Cardiac muscle cell (in vitro differentiated cells and primary cell): ENCODE results near the gene CFAP251. TPM values are rescaled to one million over a fixed set of nuclear protein-coding genes. Genes with fewer than 3 reads are reported as not detected.

ENCODE experiments used
- DNase-seq, 2 donors: peaks; one replicate each; pipeline versions ENCODE4 v3.0.0 to v3.0.0-alpha.2; 2010 to 2017; ENCODE audit warnings: low read depth in 1 of 2, low spot score in 1 of 2
- H3K27ac ChIP-seq: fragments of 200-600 bp; sonication (generic); 2 replicates; pipeline ENCODE4 v1.5.1; 2016
- H3K27me3 ChIP-seq: fragments of 200-600 bp; sonication (generic); 2 replicates; pipeline ENCODE4 v1.6.0; 2016; ENCODE audit warnings: control low read depth
- H3K36me3 ChIP-seq: fragments of 200-600 bp; sonication (generic); 2 replicates; pipeline ENCODE4 v1.5.1; 2016; ENCODE audit warnings: control low read depth
- H3K4me1 ChIP-seq: fragments of 200-600 bp; sonication (generic); 2 replicates; pipeline ENCODE4 v1.8.1; 2017; ENCODE audit warnings: low read depth, mild to moderate bottlenecking, mixed run types
- H3K4me3 ChIP-seq: fragments of 200-600 bp; sonication (generic); 2 replicates; pipeline ENCODE4 v1.5.1; 2016; ENCODE audit warnings: mild to moderate bottlenecking
- H3K9me3 ChIP-seq: fragments of 200-600 bp; sonication (generic); 2 replicates; pipeline ENCODE4 v1.5.1; 2017; ENCODE audit warnings: low read depth, mild to moderate bottlenecking, control low read depth
- polyA plus RNA-seq: library from polyadenylated mRNA; unstranded; fragments of >200 nt; fragmentation: Nextera tagmentation; extraction: Ambion mirVana; gene quantifications from 2 replicates; pipeline ENCODE4 v1.2.1, GENCODE V29; 2016
- total RNA-seq: library from RNA; depleted of rRNA; stranded (reverse); fragments of >200 nt; gene quantifications from 2 replicates; pipeline ENCODE4 v1.2.3, GENCODE V29; 2016
- TF ChIP-seq, protein P1 (sequence below): IDR thresholded peaks from 2 replicates; pipeline ENCODE4 v1.5.1; 2012; ENCODE audit warnings: low read depth, mild to moderate bottlenecking, low read length

The CFAP251 gene
- total and polyA plus RNA-seq, 2 experiments from 2014 or later, result 1.7 to 3.8 TPM

DNA sequence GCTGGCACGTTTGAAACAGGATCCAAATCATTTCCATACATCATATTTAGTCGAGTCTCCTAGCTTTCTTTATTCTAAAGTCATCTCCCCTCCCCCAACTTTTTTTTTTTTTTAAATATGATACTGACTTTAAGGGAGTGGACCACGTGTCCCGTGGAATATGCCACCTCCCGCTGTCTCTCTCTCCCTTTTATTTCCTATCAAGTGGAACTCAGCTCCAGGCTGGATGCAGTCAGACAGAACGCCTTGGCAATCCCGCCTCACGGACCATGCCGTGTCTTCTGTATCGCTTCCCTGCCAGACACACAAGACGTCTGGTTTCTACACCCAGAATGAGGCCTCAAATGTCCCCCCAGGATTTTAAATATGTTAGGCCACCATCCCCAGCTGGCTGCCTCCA lies 124.5 kb downstream of the CFAP251 start:
- H3K36me3 ChIP-seq, result peaks cover 11% of the 10 kb centered on the region
- H3K9me3 ChIP-seq, result no peaks in the 10 kb centered on the region
- no peak overlapping the region for H3K4me3 ChIP-seq
- H3K4me1 ChIP-seq, result no peaks in the 10 kb centered on the region
- no peaks in the 10 kb centered on the region for H3K27me3 ChIP-seq
- DNase-seq, result no peak
- TF ChIP-seq, protein P1, sequence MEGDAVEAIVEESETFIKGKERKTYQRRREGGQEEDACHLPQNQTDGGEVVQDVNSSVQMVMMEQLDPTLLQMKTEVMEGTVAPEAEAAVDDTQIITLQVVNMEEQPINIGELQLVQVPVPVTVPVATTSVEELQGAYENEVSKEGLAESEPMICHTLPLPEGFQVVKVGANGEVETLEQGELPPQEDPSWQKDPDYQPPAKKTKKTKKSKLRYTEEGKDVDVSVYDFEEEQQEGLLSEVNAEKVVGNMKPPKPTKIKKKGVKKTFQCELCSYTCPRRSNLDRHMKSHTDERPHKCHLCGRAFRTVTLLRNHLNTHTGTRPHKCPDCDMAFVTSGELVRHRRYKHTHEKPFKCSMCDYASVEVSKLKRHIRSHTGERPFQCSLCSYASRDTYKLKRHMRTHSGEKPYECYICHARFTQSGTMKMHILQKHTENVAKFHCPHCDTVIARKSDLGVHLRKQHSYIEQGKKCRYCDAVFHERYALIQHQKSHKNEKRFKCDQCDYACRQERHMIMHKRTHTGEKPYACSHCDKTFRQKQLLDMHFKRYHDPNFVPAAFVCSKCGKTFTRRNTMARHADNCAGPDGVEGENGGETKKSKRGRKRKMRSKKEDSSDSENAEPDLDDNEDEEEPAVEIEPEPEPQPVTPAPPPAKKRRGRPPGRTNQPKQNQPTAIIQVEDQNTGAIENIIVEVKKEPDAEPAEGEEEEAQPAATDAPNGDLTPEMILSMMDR, result no peak
- no peak overlapping the region for H3K27ac ChIP-seq

DNA sequence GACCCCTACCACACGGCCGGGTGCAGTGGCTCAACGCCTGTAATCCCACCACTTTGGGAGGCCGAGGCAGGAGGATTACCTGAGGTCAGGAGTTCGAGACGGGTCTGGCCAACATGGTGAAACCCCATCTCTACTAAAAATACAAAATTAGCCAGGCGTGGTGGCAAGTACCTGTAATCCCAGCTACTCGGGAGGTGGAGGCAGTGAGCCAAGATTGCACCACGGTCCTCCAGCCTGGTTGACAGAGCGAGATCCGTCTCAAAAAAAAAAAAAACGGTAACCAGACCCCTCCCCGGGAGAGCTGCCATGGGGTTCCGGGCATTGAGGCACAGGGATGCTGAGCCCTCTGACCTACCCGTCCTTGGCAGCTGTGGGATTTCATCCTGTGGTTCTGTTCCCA lies 125.1 kb downstream of the CFAP251 start:
- TF ChIP-seq, protein P1, result no peak
- H3K9me3 ChIP-seq, result no peaks in the 10 kb centered on the region
- H3K27ac ChIP-seq, result no peak overlapping the region
- H3K36me3 ChIP-seq, result peaks cover 11% of the 10 kb centered on the region
- H3K4me3 ChIP-seq, result no peak overlapping the region
- no peaks in the 10 kb centered on the region for H3K27me3 ChIP-seq
- no peaks in the 10 kb centered on the region for H3K4me1 ChIP-seq
- no peak for DNase-seq

DNA sequence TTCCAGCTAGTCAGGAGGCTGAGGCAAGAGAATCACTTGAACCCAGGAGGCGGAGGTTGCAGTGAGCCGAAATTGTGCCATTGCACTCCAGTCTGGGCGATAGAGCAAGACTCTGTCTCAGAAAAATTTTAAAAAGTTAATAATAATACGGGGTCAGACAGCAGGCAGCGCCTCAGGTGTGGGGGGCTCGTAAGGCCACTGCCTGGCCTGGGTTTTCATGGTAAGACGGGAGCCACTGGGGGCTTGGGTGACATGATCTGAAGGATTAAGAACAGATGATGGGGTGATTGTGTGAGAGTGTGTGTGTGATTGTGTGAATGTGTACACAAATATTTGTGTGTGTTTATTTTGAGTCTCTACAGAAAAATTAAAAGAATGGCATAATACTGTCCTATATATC lies 126.9 kb downstream of the CFAP251 start:
- H3K4me1 ChIP-seq, result no peaks in the 10 kb centered on the region
- H3K4me3 ChIP-seq, result no peak overlapping the region
- peaks cover 11% of the 10 kb centered on the region for H3K36me3 ChIP-seq
- DNase-seq, result no peak
- H3K9me3 ChIP-seq, result no peaks in the 10 kb centered on the region
- TF ChIP-seq, protein P1, result no peak
- no peak overlapping the region for H3K27ac ChIP-seq
- H3K27me3 ChIP-seq, result no peaks in the 10 kb centered on the region

DNA sequence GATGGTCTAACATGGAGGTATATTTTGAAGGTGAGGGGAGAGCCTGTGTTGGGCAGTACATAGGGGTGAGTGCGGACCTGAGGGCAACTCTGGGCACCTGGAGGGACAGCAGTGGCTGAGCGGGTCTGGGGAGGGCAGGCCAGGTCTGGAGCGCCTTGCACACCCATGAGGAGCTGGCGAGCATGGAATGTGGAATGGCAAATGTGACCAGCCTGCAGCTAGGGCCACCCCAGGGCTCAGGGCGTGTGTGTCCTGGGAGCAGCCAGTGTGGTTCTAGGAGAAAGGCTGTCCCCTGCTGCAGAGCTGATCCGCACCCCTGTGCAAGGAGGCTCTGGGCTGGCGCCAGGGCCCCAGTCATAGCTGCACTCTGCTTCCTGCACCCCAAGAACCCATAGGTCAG lies 127.8 kb downstream of the CFAP251 start:
- no peak overlapping the region for H3K27ac ChIP-seq
- H3K36me3 ChIP-seq, result peaks cover 11% of the 10 kb centered on the region
- TF ChIP-seq, protein P1, result no peak
- H3K4me3 ChIP-seq, result no peak overlapping the region
- no peaks in the 10 kb centered on the region for H3K27me3 ChIP-seq
- DNase-seq, result no peak
- no peaks in the 10 kb centered on the region for H3K9me3 ChIP-seq
- H3K4me1 ChIP-seq, result peaks cover under 1% of the 10 kb centered on the region

DNA sequence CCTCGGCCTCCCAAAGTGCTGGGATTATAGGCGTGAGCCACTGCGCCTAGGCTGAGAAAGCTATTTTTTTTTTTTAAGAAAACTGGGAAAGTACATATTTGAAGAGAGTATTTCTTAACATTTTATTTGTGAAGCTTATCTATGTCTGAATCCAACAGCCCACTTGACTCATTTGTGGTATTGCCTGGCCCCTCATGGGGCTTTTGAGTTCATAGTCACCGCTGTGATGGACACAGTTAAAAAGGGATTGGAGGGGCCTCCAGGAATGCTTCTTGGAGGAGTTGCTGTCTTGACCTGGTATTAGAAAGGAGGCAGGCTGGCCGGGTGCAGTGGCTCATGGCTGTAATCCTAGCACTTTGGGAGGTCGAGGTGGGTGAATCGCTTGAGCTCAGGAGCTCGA lies 129.8 kb downstream of the CFAP251 start:
- no peaks in the 10 kb centered on the region for H3K9me3 ChIP-seq
- no peak overlapping the region for H3K27ac ChIP-seq
- peak in 1 of 2 donors; percentile 66 for DNase-seq
- H3K4me3 ChIP-seq, result no peak overlapping the region
- peaks cover 5% of the 10 kb centered on the region for H3K4me1 ChIP-seq
- peaks cover 11% of the 10 kb centered on the region for H3K36me3 ChIP-seq
- TF ChIP-seq, protein P1, result no peak
- no peaks in the 10 kb centered on the region for H3K27me3 ChIP-seq

DNA sequence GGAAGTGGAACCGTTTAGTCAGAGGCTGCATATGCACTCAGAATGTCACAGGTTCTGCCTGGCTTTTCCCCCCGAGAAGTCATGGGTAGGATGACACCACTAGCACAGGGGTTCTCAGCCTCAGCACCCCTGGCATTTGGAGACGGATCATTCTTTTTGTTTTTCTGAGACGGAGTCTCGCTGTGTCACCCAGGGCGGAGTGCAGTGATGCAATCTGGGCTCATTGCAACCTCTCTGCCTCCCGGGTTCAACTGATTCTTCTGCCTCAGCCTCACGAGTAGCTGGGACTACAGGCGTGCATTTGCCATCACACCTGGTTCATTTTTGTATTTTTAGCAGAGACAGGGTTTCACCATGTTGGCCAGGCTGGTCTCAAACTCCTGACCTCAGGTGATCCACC lies 131.4 kb downstream of the CFAP251 start:
- H3K27me3 ChIP-seq, result no peaks in the 10 kb centered on the region
- H3K4me1 ChIP-seq, result peaks cover 5% of the 10 kb centered on the region
- TF ChIP-seq, protein P1, result no peak
- no peak overlapping the region for H3K27ac ChIP-seq
- H3K9me3 ChIP-seq, result no peaks in the 10 kb centered on the region
- peaks cover 5% of the 10 kb centered on the region for H3K36me3 ChIP-seq
- H3K4me3 ChIP-seq, result no peak overlapping the region
- no peak for DNase-seq
